Chondrocyte (in vitro differentiated cells): ENCODE results near the gene ELAPOR2. TPM values are rescaled to one million over a fixed set of nuclear protein-coding genes. Genes with fewer than 3 reads are reported as not detected.

ENCODE experiments used
- DNase-seq: peaks from one replicate; pipeline ENCODE4 v3.0.0; 2021; ENCODE audit warnings: mixed read lengths, low spot score
- H3K27ac Mint-ChIP-seq: one replicate; pipeline ENCODE4 v1.8.0; 2021; ENCODE audit warnings: mild to moderate bottlenecking, moderate library complexity, mixed read lengths; ENCODE audit not compliant: unreplicated experiment
- H3K27me3 Mint-ChIP-seq: 2 replicates; pipeline ENCODE4 v1.8.0; 2021; ENCODE audit warnings: low read depth, mixed read lengths
- H3K36me3 Mint-ChIP-seq: 2 replicates; pipeline ENCODE4 v1.8.0; 2021; ENCODE audit warnings: low read depth, mixed read lengths
- H3K4me1 Mint-ChIP-seq: 2 replicates; pipeline ENCODE4 v1.8.0; 2021; ENCODE audit warnings: low read depth, mild to moderate bottlenecking, mixed read lengths
- H3K4me3 Mint-ChIP-seq: one replicate; pipeline ENCODE4 v1.8.0; 2021; ENCODE audit warnings: mild to moderate bottlenecking, moderate library complexity, mixed read lengths; ENCODE audit not compliant: unreplicated experiment
- H3K9me3 Mint-ChIP-seq: 2 replicates; pipeline ENCODE4 v1.8.0; 2021; ENCODE audit warnings: low read depth, mixed read lengths
- CTCF ChIP-seq: fragments of 200-600 bp; sonication (generic); IDR thresholded peaks from 2 replicates; pipeline ENCODE4 v1.5.0; 2021; ENCODE audit warnings: antibody characterized with exemption, mild to moderate bottlenecking, moderate library complexity
- total RNA-seq: library from RNA; stranded (reverse); gene quantifications from 3 replicates; pipeline ENCODE4 v1.2.1, GENCODE V29; 2021

ELAPOR2 gene
- total RNA-seq, 1 donor from 2014 or later, result 16.9 TPM

GRCh38 chr7:87094322-87094721, 34.9 kb upstream of the ELAPOR2 start:
- Mint-ChIP-seq H3K4me1 (no peaks in the 10 kb centered on the region), H3K4me3 (no peak overlapping the region), H3K27me3 (peaks cover 9% of the 10 kb centered on the region), H3K27ac (no peak overlapping the region), H3K9me3 (peaks cover 2% of the 10 kb centered on the region), H3K36me3 (no peaks in the 10 kb centered on the region)
- no peak for TF ChIP-seq CTCF
- DNase-seq, result no peak

GRCh38 chr7:87092568-87093091, 33.2 kb upstream of the ELAPOR2 start:
- Mint-ChIP-seq H3K36me3 (no peaks in the 10 kb centered on the region), H3K4me1 (no peaks in the 10 kb centered on the region), H3K9me3 (peaks cover 2% of the 10 kb centered on the region), H3K4me3 (no peak overlapping the region), H3K27ac (no peak overlapping the region), H3K27me3 (peaks cover 11% of the 10 kb centered on the region)
- TF ChIP-seq CTCF, result no peak
- no peak for DNase-seq

GRCh38 chr7:87091487-87092066, 32.1 kb upstream of the ELAPOR2 start:
- no peak overlapping the region for H3K4me3 Mint-ChIP-seq
- no peak for TF ChIP-seq CTCF
- H3K9me3 Mint-ChIP-seq, result peaks cover 8% of the 10 kb centered on the region
- H3K4me1 Mint-ChIP-seq, result no peaks in the 10 kb centered on the region
- DNase-seq, result no peak
- H3K27ac Mint-ChIP-seq, result no peak overlapping the region
- peaks cover 14% of the 10 kb centered on the region for H3K27me3 Mint-ChIP-seq
- no peaks in the 10 kb centered on the region for H3K36me3 Mint-ChIP-seq

- Mint-ChIP-seq H3K4me1 (no peaks in the 10 kb centered on the region), H3K9me3 (peaks cover 6% of the 10 kb centered on the region), H3K36me3 (no peaks in the 10 kb centered on the region), H3K27me3 (peaks cover 23% of the 10 kb centered on the region), H3K4me3 (no peak overlapping the region), H3K27ac (no peak overlapping the region)
- DNase-seq, result no peak
- TF ChIP-seq CTCF, result no peak
These were observed 24.5 kb upstream of the ELAPOR2 start for GRCh38 chr7:87083865-87084519.

GRCh38 chr7:87082675-87083074, 23.2 kb upstream of the ELAPOR2 start:
- TF ChIP-seq CTCF, result no peak
- H3K9me3 Mint-ChIP-seq, result peaks cover 6% of the 10 kb centered on the region
- H3K27ac Mint-ChIP-seq, result no peak overlapping the region
- no peaks in the 10 kb centered on the region for H3K4me1 Mint-ChIP-seq
- peaks cover 27% of the 10 kb centered on the region for H3K27me3 Mint-ChIP-seq
- no peak for DNase-seq
- no peaks in the 10 kb centered on the region for H3K36me3 Mint-ChIP-seq
- H3K4me3 Mint-ChIP-seq, result no peak overlapping the region
